ENCODE data around the gene PGRMC1.

DNA sequence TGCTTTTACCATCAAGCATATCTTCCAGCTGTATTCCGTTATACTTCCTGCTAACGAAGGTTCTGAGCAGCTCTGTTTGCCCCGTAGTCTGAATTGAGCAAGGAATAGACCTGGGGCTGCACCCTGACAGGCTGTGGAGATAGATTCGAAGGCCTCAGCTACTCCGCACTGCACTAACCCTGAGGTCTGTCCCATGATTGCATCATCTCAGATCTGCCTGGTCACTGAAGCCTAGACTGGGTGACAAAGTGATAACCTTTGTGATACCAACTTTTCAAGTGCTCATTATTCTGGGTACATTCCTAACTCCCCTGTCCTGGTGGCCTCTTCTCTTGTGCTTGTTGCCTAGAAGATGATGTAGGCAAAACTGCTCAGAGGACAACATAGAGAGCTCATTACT lies 29.9 kb upstream of the PGRMC1 start:
- TF ChIP-seq, protein P1, sequence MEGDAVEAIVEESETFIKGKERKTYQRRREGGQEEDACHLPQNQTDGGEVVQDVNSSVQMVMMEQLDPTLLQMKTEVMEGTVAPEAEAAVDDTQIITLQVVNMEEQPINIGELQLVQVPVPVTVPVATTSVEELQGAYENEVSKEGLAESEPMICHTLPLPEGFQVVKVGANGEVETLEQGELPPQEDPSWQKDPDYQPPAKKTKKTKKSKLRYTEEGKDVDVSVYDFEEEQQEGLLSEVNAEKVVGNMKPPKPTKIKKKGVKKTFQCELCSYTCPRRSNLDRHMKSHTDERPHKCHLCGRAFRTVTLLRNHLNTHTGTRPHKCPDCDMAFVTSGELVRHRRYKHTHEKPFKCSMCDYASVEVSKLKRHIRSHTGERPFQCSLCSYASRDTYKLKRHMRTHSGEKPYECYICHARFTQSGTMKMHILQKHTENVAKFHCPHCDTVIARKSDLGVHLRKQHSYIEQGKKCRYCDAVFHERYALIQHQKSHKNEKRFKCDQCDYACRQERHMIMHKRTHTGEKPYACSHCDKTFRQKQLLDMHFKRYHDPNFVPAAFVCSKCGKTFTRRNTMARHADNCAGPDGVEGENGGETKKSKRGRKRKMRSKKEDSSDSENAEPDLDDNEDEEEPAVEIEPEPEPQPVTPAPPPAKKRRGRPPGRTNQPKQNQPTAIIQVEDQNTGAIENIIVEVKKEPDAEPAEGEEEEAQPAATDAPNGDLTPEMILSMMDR (IDR thresholded peaks at IDR 0.05): no peak
- TF ChIP-seq POLR2A (IDR thresholded peaks at IDR 0.05): no peak
